Activated CD4-positive, alpha-beta T cell treated with anti-CD3 and anti-CD28 coated beads, Interleukin-2, amount 50 U/mL, for 48 hours (primary cell): Measurements from ENCODE around the gene FBXL20.
"Not testable (repeated sequence)": the region's sequence is repeated elsewhere in the genome, so short reads cannot be mapped to it uniquely, and the experiment has no call there.

Experiments used
- DNase-seq, 2 experiments: peaks; one replicate each; pipeline ENCODE4 v3.0.0-alpha.2; 2020

The FBXL20 gene

DNA sequence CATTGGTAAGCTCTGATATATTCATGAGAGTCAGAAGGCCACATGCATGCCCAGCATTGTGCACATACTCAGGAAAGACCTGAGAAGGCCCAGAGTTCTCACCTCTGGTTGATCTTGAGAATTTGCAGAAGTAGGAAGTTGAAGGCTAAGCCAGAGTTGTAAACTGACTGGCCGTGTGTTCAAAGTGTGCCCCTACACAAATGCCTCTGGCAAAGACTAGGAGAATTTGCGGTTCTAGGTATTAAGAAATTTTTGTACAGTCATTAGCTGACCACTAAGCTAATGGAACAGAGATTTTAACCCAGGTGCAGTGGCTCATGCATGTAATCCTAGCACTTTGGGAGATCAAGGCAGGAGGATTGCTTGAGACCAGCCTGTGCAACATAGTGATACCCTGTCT is 25.0 kb downstream of the FBXL20 start:
- no peak for DNase-seq

DNA sequence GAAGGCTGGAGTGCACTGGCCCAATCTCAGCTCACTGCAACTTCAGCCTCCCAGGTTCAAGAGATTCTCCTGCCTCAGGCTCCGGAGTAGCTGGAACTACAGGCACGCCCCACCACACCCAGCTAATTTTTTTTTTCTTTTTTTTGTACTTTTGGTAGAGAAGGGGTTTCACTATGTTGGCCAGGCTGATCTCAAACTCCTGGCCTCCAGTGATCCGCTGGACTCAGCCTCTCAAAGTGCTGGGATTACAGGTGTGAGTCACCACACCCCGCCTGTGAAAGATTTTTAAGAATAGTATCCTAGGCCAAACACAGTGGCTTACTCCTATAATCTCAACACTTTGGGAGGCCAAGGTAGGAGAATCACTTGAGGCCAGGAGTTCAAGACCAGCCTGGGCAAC is 33.6 kb downstream of the FBXL20 start:
- not testable (repeated sequence) for DNase-seq

DNA sequence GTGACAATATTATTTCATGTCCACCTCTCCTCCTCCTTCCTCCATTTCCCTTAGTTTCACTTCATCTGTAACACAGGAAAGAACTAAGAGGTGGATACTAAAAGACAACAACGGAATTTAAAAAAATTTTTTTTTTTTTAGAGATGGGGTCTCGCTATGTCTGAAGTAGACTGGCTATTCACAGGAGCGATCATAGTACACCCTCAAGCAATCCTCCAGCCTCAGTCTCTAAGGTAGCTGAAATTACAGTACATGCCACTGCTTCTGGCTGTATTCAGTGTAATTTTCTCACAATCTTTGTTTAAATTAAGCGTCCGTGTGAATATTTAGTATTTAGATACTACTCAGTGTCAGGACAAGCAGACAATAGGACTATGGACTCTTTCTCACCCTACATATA is 35.6 kb downstream of the FBXL20 start:
- DNase-seq: no peak

DNA sequence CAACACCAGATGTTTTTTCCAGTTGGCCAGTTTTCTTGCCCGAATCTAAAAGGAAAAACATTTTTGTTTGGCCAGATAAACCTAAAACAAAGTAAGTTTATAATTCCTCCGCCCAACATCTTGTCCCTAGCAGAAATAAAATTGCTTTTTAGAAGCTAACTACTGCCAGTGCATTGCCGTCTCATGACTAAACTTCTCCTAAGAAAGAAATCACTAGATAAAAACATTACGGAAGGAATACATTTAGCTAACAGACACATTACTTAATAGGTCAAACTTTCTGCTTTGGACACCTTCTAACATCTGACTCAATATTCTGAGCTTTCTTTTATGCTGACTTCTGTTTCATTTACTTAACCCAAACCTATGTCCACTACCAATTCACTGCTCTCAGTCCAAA is 36.2 kb downstream of the FBXL20 start:
- no peak for DNase-seq

DNA sequence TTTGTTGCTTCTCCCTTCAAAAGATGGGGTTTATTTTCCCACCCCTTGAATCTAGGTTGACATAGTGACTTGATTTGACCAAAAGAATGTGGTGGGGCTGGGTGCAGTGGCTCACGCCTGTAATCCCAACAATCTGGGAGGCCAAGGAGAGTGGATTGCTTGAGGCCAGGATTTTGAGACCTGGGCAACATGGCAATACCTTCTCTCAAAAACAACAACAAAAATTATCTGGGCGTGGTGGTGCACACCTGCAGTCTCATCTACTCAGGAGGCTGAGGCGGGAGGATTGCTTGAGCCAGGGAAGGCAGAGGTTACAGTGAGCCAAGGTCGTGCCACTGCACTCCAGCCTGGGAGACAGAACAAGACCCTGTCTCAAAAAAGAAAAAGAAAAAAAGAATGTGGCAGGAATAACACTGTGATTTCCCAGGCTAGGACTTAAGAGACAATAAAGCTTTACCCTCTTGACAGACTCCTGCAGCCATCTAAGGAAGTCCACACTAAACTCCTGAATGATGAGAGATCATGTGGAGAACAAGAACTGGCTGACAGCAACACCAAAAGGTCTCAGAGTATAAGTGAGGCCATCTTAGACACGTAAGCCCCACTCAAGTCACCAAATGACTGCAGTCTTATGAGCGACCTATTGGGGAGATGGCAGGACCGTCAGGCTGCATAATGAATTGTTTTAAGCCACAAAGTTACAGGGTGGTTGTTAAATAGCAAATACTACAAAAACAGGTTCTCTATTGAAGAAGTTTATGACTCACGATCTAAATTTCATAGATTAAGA is 37.0 kb downstream of the FBXL20 start:
- no peak for DNase-seq

DNA sequence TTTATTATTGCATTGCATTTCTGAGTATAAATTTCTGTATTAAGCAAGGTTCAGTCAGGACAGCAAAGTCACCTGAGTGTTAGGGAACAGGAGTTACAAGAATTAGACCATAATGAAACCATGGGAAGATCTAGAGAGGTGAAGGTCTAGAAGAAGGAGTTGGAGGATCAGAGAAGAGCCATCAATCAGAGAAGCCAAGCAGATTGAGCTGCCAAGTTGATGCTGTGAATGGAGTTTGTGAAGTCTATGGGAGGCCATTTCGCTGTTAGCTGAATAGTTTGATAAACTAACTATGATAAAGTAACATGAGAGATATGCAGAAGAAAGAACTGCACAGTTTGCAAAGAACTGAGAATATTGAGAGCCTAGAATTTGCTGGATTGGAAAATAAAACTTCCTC is 40.4 kb downstream of the FBXL20 start:
- DNase-seq: no peak

DNA sequence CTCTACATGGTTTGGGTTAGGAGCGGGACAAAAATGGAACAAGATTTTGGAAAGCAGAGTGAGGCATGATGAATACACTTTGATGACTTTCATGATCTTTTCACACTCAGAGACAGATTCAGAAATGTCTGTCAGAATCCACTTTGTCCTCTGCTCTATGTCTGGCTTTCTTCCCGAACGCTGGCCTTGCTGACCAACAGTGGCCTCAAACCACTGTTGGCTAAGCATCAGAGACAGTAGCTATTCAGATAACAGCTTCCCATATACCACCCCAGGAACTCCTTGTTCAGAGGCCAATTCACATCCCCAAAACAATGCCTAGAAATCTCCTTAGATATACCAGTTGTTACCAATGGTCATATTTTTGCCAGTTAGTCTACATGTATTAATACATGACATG is 40.9 kb downstream of the FBXL20 start:
- DNase-seq: no peak

DNA sequence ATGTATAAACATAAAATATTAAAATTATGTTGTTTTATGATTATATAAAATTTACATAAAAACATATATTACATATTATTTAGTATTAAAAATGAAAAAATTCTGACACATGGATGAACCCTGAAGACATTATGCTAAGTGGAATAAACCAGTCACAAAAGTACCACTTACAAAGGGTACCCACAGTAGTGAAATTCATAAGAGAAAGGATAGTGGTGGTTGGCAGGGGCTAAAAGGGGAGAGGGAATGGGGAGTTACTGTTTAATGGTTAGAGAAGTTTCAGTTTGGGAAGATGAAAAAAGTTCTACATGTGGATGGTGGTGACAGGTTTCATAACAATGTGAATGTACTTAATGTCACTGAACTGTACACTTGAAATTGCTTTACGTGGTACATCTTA is 41.4 kb downstream of the FBXL20 start:
- no peak for DNase-seq

DNA sequence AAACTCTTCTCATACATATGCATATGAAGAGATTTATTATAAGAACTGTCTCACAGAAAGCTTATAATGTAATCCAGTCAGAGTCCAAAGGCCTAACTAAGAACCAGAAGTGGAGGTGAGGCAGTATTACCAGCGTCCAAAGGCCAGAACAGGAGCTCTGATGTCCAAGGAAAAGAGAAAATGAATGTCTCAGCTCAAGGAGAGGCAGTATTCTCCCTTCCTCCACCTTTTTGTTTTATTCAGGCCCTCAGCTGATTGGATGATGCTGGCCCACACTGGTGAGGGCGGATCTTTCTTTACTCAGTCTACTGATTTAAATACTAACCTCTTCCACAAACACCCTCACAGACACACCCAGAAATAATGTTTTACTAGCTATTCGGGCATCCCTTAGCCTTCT is 43.4 kb downstream of the FBXL20 start:
- no peak for DNase-seq

DNA sequence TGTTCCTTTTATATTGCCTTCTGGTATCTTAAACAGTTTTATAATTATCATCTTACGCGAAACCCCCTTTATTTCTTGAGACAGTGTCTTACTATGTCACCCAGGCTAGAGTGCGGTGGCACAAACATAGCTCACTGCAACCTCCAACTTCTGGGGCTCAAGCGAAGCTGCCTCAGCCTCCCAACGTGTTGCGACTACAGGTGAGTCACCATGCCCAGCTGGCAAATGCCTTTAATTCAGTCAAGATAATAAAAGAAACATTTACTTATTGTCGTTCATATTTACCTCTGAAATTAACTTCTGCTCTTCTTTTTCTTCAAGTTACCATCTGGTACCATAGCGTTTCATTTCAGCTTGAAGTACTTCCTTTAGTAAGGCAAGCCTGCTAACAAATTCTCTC is 43.9 kb downstream of the FBXL20 start:
- DNase-seq: no peak

DNA sequence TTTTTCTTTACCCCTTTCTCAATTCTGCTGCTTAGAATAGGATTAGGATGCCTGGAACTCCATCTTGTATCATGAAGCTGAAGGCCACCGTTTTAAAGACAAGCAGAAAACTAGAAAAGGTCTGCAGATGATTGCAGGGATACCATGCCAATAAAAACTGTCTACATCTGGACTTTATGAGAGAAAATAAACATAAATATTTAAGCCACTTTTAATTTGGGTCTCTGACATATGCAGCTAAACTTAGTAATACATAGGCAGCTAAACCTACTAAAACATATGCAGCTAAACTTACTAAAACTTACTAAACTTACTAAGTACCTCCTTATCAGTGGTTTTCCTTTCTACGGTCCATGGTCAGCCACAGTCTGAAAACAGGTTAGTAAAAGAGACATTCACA is 48.4 kb downstream of the FBXL20 start:
- no peak for DNase-seq

DNA sequence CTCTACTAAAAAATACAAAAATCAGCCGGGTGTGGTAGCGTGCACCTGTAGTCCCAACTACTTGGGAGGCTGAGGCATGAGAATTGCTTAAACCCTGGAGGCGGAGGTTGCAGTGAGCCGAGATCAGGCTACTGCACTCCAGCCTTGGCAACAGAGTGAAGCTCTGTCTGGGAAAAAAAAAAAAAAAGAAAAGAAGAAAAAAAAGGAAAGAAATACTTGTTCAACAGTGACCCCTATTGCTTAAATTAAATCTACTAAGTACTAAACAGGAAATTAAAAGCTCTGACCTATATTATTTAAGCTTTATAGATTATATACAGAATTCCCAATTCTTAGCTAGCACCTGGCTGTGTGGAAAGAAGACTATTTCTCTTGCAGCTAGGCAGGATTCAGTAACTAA is 48.9 kb downstream of the FBXL20 start:
- DNase-seq: no peak

DNA sequence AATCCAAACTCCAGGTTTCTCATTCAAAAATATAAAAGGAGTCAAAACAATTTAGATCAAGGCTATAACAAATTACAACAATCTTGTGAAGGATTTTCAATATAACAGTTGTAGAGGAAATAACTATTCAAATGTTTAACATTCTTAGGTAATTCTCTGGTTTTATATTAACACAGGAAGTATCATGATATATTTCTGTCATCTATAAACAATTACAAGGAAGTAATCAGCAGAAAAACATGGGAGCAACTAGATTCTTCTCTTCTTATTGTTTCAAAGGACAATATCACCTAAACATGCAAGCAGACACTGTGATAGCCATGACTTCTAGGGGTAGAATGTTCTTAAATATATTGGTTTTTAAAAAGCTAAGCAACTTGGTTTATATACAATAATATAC is 49.9 kb downstream of the FBXL20 start:
- DNase-seq: no peak

DNA sequence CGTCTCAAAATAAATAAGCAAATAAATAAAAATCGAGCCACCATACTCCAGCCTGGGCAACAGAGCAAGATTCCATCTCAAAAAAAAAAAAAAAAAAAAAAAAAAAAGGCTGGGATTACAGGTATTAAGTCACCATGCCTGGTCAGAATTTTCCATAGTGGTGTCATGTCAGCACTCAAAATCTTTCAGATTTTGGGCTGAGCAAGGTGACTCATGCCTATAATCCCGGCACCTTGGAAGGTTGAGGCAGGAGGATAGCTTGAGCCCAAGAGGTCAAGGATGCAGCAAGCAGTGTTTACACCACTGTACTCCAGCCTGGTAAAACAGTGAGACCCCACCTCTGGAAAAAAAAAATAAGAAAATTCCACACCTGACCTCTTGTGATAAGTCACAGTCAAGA is 52.2 kb downstream of the FBXL20 start:
- DNase-seq: no peak

DNA sequence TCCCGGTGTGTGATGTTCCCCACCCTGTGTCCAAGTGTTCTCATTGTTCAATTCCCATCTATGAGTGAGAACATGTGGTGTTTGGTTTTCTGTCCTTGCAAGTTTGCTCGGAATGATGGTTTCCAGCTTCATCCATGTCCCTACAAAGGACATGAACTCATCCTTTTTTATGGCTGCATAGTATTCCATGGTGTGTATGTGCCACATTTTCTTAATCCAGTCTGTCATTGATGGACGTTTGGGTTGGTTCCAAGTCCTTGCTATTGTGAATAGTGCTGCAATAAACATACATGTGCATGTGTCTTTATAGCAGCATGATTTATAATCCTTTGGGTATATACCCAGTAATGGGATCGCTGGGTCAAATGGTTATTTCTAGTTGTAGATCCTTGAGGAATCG is 54.6 kb downstream of the FBXL20 start:
- not testable (repeated sequence) for DNase-seq

DNA sequence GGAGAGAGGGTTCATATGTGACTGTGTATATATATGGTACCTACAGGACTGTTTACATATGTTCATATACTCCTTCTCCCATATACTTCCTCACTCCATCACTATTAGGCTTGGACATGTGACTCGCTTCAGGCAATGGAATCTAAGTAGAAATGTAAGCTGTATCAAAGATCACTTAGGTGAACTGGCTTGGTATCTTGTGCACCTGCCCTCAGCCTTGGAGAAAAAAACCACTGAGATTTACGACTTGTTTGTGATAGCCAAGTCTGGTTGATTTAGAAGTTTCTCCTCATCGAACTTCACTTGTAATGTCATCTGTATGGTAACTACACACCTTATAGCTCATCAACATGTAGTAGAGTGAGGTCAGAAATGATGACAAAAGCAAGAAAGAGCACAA is 59.9 kb downstream of the FBXL20 start:
- DNase-seq: no peak

DNA sequence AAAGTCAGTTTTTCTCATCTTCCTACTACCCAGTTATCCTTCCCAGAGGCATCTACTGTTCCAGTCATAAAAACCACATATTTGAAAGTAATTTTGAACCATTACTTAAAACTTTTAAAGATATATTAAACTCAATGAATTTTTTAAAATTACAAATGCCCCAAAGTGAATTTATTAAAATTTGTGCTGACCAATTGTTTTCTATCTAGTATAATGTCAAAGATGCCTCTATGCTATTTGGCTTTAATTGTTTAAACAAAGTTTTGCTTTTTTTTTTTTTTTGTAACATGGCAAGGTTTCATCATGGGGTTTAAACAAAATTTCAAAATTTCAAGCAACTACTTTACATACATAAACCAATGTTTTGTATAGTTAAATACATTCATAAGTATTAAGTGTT is 60.7 kb downstream of the FBXL20 start:
- DNase-seq: no peak

DNA sequence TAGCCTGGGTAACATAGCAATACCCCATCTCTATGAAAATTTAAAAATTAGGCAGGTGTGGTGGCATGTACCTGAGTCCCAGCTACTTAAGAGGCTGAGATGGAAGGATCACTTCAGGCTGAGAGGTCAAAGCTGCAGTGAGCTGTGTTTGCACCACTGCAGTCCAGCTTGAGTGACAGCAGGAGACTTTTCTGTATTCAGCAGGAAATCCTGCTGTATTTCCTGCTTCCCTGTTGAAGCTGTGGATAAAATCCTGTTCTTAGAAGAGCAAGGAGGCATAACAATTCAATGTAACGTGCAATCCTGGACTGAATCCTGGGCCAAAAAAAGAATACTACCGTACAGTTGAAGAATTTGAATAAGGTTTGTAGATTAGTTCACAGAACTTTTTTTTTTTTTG is 62.2 kb downstream of the FBXL20 start:
- DNase-seq: no peak

DNA sequence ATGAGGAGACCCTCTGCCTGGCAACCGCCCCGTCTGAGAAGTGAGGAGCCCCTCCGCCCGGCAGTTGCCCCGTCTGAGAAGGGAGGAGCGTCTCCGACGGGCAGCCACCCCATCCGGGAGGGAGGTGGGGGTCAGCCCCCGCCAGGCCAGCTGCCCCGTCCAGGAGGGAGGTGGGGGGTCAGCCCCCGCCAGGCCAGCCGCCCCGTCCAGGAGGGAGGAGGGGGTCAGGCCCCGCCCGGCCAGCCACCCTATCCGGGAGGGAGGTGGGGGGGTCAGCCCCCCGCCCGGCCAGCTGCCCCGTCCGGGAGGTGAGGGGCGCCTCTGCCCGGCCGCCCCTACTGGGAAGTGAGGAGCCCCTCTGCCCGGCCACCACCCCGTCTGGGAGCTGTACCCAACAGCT is 63.8 kb downstream of the FBXL20 start:
- not testable (repeated sequence) for DNase-seq

DNA sequence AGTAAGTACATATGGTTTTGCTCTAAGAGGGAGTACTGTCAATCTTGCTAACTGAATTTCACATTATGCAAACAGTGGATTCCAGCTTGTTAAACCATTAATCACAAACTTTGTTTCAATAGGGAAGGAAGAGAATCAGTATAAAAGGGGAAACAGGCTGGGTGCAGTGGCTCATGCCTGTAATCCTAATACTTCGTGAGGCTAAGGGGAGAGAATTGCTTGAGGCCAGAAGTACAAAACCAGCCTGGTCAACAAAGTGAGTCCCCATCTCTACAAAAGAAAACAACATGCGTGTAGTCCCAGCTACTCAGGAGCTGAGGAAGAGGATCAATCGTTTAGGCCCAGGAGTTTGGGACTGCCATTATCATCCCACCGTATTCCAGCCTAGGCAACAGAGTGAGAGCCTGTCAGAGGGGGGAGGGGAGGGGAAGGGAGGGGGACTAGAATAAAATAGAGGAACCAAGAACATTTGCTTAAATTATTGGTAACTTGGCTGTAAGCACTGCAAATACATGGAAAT is 65.7 kb downstream of the FBXL20 start:
- DNase-seq: no peak

DNA sequence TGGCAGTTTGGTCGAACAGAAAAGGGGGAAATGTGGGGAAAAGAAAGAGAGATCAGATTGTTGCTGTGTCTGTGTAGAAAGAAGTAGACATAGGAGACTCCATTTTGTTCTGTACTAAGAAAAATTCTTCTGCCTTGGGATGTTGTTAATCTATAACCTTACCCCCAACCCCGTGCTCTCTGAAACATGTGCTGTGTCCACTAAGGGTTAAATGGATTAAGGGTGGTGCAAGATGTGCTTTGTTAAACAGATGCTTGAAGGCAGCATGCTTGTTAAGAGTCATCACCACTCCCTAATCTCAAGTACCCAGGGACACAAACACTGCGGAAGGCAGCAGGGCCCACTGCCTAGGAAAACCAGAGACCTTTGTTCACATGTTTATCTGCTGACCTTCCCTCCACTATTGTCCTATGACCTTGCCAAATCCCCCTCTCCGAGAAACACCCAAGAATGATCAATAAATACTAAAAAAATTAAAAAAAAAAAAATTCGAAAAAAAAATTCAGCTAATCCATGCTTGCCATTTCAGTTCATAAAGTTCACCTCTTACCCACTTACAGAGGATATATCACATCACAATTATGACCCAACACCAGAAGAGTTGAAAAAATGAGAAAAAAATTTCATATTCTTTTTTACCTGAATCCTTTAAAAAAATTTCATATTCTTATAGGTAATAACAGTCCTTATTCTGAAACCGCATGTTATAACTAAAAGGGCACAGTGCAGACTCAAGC is 67.2 kb downstream of the FBXL20 start:
- DNase-seq: not testable (repeated sequence)

DNA sequence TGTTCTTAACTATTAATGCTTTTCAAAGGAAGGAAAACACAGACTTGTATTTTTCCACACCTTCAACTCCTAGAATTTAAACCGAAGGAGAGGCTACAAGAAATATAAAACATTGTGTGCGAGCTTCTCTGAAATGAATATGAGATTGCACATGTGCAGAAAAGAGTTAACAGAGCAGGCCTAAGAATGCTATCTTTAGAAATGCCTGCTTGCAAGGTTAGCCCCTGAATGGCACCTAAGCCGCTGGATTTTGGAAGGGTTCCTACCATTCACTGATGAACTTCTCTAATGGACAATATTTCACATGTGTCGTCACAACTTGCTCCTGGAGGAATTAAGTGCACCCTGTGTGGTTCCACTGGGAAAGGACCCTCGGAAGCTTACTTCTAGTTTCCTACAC is 69.3 kb downstream of the FBXL20 start:
- DNase-seq: no peak

DNA sequence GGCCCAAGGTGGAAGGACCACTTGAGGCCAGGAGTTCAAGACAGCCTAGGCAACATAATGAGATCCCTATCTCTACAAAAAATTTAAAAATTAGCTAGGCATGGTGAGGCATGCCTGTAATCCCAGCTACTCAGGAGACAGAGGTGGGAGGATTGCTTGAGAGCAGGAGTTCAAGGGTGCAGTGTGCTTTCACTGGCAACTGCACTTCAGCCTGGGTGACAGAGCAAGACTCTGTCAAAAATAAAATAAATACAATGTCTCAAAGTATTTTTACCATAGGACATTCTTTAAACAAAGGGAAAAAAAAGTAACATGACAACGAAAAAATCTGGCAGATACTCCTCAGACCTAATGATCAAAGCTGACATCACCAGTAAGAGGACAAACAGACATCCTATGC is 72.6 kb downstream of the FBXL20 start:
- DNase-seq: no peak

DNA sequence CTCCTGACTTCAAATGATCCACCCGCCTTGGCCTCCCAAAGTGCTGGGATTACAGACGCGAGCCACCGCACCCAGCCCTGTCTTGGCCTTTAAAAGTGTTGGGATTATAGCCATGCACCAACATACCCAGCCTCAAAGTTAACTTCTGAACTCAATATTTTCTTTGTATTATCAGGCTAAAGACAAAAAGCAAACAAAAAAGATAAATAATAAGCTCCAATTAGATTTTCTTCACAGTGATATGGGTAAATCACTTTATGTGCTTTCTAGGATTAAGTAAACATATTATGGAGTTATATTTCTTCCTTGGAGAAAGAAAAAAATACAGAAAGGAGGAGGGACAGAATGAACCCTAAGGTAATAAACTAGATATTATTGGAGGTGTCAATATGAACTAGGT is 74.3 kb downstream of the FBXL20 start:
- DNase-seq: no peak
